Caco-2 (cell line): Measurements from ENCODE around the gene SH2D6. TPM values are rescaled to one million over a fixed set of nuclear protein-coding genes. Genes with fewer than 3 reads are reported as not detected.

Source experiments
- BruUV-seq: library from RNA; stranded (reverse); fragments of 400-500 nt; replicated peaks from 2 replicates; lab custom pipeline; 2021; lab: Mats Ljungman, UMichigan
- CTCF ChIA-PET: fragments of 300-600 bp; sonication (Branson Sonifier 250); formaldehyde crosslinking; loops from one replicate; lab custom pipeline; 2022; ENCODE audit warnings: antibody characterized with exemption; lab: Charles Lee
- POLR2A ChIA-PET: fragments of 300-600 bp; sonication (Branson Sonifier 250); formaldehyde crosslinking; loops from one replicate; lab custom pipeline; 2022; ENCODE audit warnings: antibody characterized with exemption; lab: Charles Lee
- DNase-seq, 2 experiments: peaks; one replicate each; pipeline versions ENCODE4 v3.0.0 to v3.0.0-alpha.2; 2020 to 2022
- H3K27me3 ChIP-seq: replicated peaks from 2 replicates; pipeline ENCODE4 v1.6.0; 2011; ENCODE audit warnings: low read length; ENCODE audit not compliant: control insufficient read depth, insufficient read depth
- H3K36me3 ChIP-seq: 2 replicates; pipeline ENCODE4 v1.5.1; 2011; ENCODE audit warnings: low read length; ENCODE audit not compliant: control insufficient read depth, insufficient read depth
- H3K4me1 ChIP-seq: fragments of 250-450 bp; sonication (Bioruptor Pico); 2 replicates; pipeline ENCODE4 v1.5.1; 2020; ENCODE audit warnings: mild to moderate bottlenecking
- H3K4me3 ChIP-seq: 2 replicates; pipeline ENCODE4 v1.5.1; 2011; ENCODE audit warnings: low read depth, mild to moderate bottlenecking, control low read depth, low read length
- H3K9me3 ChIP-seq: fragments of 250-450 bp; sonication (Bioruptor Pico); 2 replicates; pipeline ENCODE4 v1.5.1; 2020; ENCODE audit warnings: mild to moderate bottlenecking, moderate library complexity
- H3K27ac Mint-ChIP-seq: one replicate; pipeline ENCODE4 v1.8.0; 2022; ENCODE audit warnings: mixed read lengths; ENCODE audit not compliant: unreplicated experiment
- H3K27me3 Mint-ChIP-seq: one replicate; pipeline ENCODE4 v1.8.0; 2022; ENCODE audit warnings: mixed read lengths; ENCODE audit not compliant: insufficient read depth, unreplicated experiment
- H3K36me3 Mint-ChIP-seq: one replicate; pipeline ENCODE4 v1.8.0; 2022; ENCODE audit warnings: mild to moderate bottlenecking, mixed read lengths; ENCODE audit not compliant: insufficient read depth, unreplicated experiment
- H3K4me1 Mint-ChIP-seq: one replicate; pipeline ENCODE4 v1.8.0; 2022; ENCODE audit warnings: low read depth, mixed read lengths; ENCODE audit not compliant: unreplicated experiment
- H3K4me3 Mint-ChIP-seq: one replicate; pipeline ENCODE4 v1.8.0; 2022; ENCODE audit warnings: mild to moderate bottlenecking, moderate library complexity, mixed read lengths; ENCODE audit not compliant: unreplicated experiment
- H3K9me3 Mint-ChIP-seq: one replicate; pipeline ENCODE4 v1.8.0; 2022; ENCODE audit warnings: mixed read lengths; ENCODE audit not compliant: unreplicated experiment
- CTCF ChIP-seq, 2 experiments: fragments of 200-600 bp in 1 of 2; IDR thresholded peaks; 1 replicate in 1 of 2; 2 replicates in 1 of 2; pipeline versions ENCODE4 v1.5.1 to v1.8.0; 2011 to 2022; ENCODE audit warnings: antibody characterized with exemption in 1 of 2, control low read depth in 1 of 2, inconsistent platforms in 1 of 2, low read depth in 1 of 2, low read length in 1 of 2, mild to moderate bottlenecking in 1 of 2, moderate library complexity in 1 of 2; ENCODE audit not compliant: insufficient read depth in 1 of 2, severe bottlenecking in 1 of 2, unreplicated experiment in 1 of 2
- intact Hi-C: fragments of 100-400 bp; cut with micrococcal nuclease; formaldehyde crosslinking; loops from one replicate; pipeline ENCODE4 v1.10.0; 2022; ENCODE audit not compliant: unreplicated experiment
- total RNA-seq: library from RNA; stranded (reverse); gene quantifications from 2 replicates; pipeline ENCODE4 v1.2.3, GENCODE V29; 2022

Gene SH2D6
- total RNA-seq, 1 experiment from 2014 or later, result 0.88 TPM

DNA sequence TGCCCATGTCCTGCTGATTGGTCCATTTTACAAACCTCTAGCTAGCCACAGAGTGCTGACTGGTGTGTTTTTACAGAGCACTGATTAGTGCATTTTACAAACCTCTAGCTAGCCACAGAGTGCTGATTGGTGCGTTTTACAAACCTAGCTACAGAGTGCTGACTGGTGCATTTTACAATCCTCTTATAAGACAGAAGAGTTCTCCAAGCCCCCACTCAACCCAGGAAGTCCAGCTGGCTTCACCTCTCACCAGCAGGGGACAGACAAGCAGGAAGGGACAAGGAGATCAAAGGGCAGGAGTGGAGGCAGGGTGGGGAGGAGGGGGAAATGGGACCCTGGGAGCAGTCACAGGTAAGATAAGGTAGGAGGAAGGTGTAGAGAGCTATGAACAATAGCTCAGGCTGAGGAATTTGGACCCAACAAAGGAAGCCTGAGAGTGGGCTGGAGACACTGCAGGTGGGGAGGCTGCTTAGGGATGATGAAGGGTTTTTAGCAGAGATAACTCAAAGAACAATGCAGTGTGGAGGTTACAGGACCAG lies 37.1 kb downstream of the SH2D6 start:
- no peaks in the 10 kb centered on the region for H3K27me3 ChIP-seq
- no peaks in the 10 kb centered on the region for H3K36me3 Mint-ChIP-seq
- H3K4me1 ChIP-seq, result peaks cover 10% of the 10 kb centered on the region
- intact Hi-C loops, result no loop called here
- no peaks in the 10 kb centered on the region for H3K36me3 ChIP-seq
- CTCF ChIA-PET, result interaction anchor here (0.6 to 1.2 kb wide), 3 partner anchors 13 to 83 kb away, joined by 4 to 5 read pairs (median 5); partner anchors contain the start of gene MAT2A
- no peak overlapping the region for H3K4me3 Mint-ChIP-seq
- POLR2A ChIA-PET, result interaction anchor here (0.6 to 1.0 kb wide), 3 partner anchors 53 to 105 kb away, joined by 9 to 16 read pairs (median 9); partner anchors contain the start of genes GGCX and MAT2A
- peak in 1 of 2 experiments; percentile 43 for TF ChIP-seq CTCF (IDR thresholded peaks at IDR 0.05; ENCODE audit: insufficient read depth in 1 of 2, low read depth in 1 of 2, low read length in 1 of 2, severe bottlenecking in 1 of 2, unreplicated experiment in 1 of 2)
- BruUV-seq, result no TSS peak
- H3K4me1 Mint-ChIP-seq, result peaks cover 15% of the 10 kb centered on the region
- no peaks in the 10 kb centered on the region for H3K9me3 ChIP-seq
- peak; percentile 49 to 78 for DNase-seq
- H3K9me3 Mint-ChIP-seq, result no peaks in the 10 kb centered on the region
- H3K4me3 ChIP-seq, result no peak overlapping the region
- H3K27ac Mint-ChIP-seq, result peak overlapping the region; percentile 83
- no peaks in the 10 kb centered on the region for H3K27me3 Mint-ChIP-seq

DNA sequence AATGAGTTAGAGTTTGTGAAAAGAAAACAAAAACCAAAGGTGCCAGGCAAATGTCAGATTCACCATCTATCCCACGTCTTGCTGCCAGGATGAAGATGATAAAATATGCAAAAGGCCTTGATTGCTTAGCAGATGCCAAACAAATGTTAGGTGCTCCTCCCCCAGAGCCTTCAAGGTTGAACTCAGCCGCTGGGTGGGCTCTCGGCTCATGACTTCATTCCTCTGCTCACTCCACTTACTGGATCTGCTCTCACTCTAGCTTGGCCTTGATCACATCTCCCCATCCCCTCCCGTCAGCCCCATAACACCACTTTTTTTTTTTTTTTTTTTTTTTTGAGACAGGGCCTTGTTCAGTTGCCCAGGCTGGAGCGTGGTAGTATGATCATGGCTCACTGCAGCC lies 38.5 kb downstream of the SH2D6 start:
- Mint-ChIP-seq H3K27ac (no peak overlapping the region), H3K27me3 (no peaks in the 10 kb centered on the region), H3K9me3 (no peaks in the 10 kb centered on the region), H3K36me3 (no peaks in the 10 kb centered on the region), H3K4me3 (no peak overlapping the region), H3K4me1 (peaks cover 15% of the 10 kb centered on the region)
- intact Hi-C loops, result no loop called here
- ChIA-PET POLR2A (no interaction called here), CTCF (no interaction called here)
- H3K4me3 ChIP-seq, result no peak overlapping the region
- TF ChIP-seq CTCF (IDR thresholded peaks at IDR 0.05; ENCODE audit: insufficient read depth in 1 of 2, low read depth in 1 of 2, low read length in 1 of 2, severe bottlenecking in 1 of 2, unreplicated experiment in 1 of 2), result no peak
- DNase-seq, result no peak
- no TSS peak for BruUV-seq
- no peaks in the 10 kb centered on the region for H3K27me3 ChIP-seq
- H3K36me3 ChIP-seq, result no peaks in the 10 kb centered on the region
- H3K9me3 ChIP-seq, result no peaks in the 10 kb centered on the region
- peaks cover 10% of the 10 kb centered on the region for H3K4me1 ChIP-seq

DNA sequence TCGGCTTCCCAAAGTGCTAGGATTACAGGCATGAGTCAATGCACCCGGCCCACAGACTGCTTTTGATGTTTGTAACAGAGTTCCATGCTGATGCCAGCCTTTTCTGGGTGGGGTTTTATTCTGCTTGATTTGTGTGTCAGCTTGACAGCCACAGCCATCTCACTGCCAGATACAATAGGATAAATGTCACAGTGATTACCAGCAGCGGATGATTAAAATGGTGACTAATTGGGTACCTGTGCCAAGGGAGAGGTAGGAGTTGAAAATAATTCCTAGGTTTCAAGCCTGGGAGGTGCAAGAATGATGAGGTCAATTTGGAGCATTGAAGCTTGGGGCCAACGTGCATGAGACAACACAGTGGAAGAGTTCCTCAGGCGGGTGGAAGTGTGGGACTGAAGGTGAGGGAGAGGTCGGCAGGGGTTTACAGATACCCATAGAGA lies 39.4 kb downstream of the SH2D6 start:
- ChIA-PET POLR2A (no interaction called here), CTCF (no interaction called here)
- H3K9me3 Mint-ChIP-seq, result no peaks in the 10 kb centered on the region
- Histone ChIP-seq H3K9me3 (no peaks in the 10 kb centered on the region), H3K27me3 (no peaks in the 10 kb centered on the region), H3K4me3 (no peak overlapping the region), H3K4me1 (peaks cover 10% of the 10 kb centered on the region), H3K36me3 (no peaks in the 10 kb centered on the region)
- DNase-seq, result no peak
- no TSS peak for BruUV-seq
- no peaks in the 10 kb centered on the region for H3K36me3 Mint-ChIP-seq
- peaks cover 15% of the 10 kb centered on the region for H3K4me1 Mint-ChIP-seq
- no peak overlapping the region for H3K4me3 Mint-ChIP-seq
- no peak overlapping the region for H3K27ac Mint-ChIP-seq
- no peaks in the 10 kb centered on the region for H3K27me3 Mint-ChIP-seq
- intact Hi-C loops, result no loop called here
- no peak for TF ChIP-seq CTCF (IDR thresholded peaks at IDR 0.05; ENCODE audit: insufficient read depth in 1 of 2, low read depth in 1 of 2, low read length in 1 of 2, severe bottlenecking in 1 of 2, unreplicated experiment in 1 of 2)
